Caco-2 (cell line): Measurements from ENCODE around the gene TUBGCP6. TPM values are rescaled to one million over a fixed set of nuclear protein-coding genes. Genes with fewer than 3 reads are reported as not detected.

Source experiments
- BruUV-seq: library from RNA; stranded (reverse); fragments of 400-500 nt; replicated peaks from 2 replicates; lab custom pipeline; 2021; lab: Mats Ljungman, UMichigan
- CTCF ChIA-PET: fragments of 300-600 bp; sonication (Branson Sonifier 250); formaldehyde crosslinking; loops from one replicate; lab custom pipeline; 2022; ENCODE audit warnings: antibody characterized with exemption; lab: Charles Lee
- POLR2A ChIA-PET: fragments of 300-600 bp; sonication (Branson Sonifier 250); formaldehyde crosslinking; loops from one replicate; lab custom pipeline; 2022; ENCODE audit warnings: antibody characterized with exemption; lab: Charles Lee
- DNase-seq, 2 experiments: peaks; one replicate each; pipeline versions ENCODE4 v3.0.0 to v3.0.0-alpha.2; 2020 to 2022
- H3K27me3 ChIP-seq: replicated peaks from 2 replicates; pipeline ENCODE4 v1.6.0; 2011; ENCODE audit warnings: low read length; ENCODE audit not compliant: control insufficient read depth, insufficient read depth
- H3K36me3 ChIP-seq: 2 replicates; pipeline ENCODE4 v1.5.1; 2011; ENCODE audit warnings: low read length; ENCODE audit not compliant: control insufficient read depth, insufficient read depth
- H3K4me1 ChIP-seq: fragments of 250-450 bp; sonication (Bioruptor Pico); 2 replicates; pipeline ENCODE4 v1.5.1; 2020; ENCODE audit warnings: mild to moderate bottlenecking
- H3K4me3 ChIP-seq: 2 replicates; pipeline ENCODE4 v1.5.1; 2011; ENCODE audit warnings: low read depth, mild to moderate bottlenecking, control low read depth, low read length
- H3K9me3 ChIP-seq: fragments of 250-450 bp; sonication (Bioruptor Pico); 2 replicates; pipeline ENCODE4 v1.5.1; 2020; ENCODE audit warnings: mild to moderate bottlenecking, moderate library complexity
- H3K27ac Mint-ChIP-seq: one replicate; pipeline ENCODE4 v1.8.0; 2022; ENCODE audit warnings: mixed read lengths; ENCODE audit not compliant: unreplicated experiment
- H3K27me3 Mint-ChIP-seq: one replicate; pipeline ENCODE4 v1.8.0; 2022; ENCODE audit warnings: mixed read lengths; ENCODE audit not compliant: insufficient read depth, unreplicated experiment
- H3K36me3 Mint-ChIP-seq: one replicate; pipeline ENCODE4 v1.8.0; 2022; ENCODE audit warnings: mild to moderate bottlenecking, mixed read lengths; ENCODE audit not compliant: insufficient read depth, unreplicated experiment
- H3K4me1 Mint-ChIP-seq: one replicate; pipeline ENCODE4 v1.8.0; 2022; ENCODE audit warnings: low read depth, mixed read lengths; ENCODE audit not compliant: unreplicated experiment
- H3K4me3 Mint-ChIP-seq: one replicate; pipeline ENCODE4 v1.8.0; 2022; ENCODE audit warnings: mild to moderate bottlenecking, moderate library complexity, mixed read lengths; ENCODE audit not compliant: unreplicated experiment
- H3K9me3 Mint-ChIP-seq: one replicate; pipeline ENCODE4 v1.8.0; 2022; ENCODE audit warnings: mixed read lengths; ENCODE audit not compliant: unreplicated experiment
- intact Hi-C: fragments of 100-400 bp; cut with micrococcal nuclease; formaldehyde crosslinking; loops from one replicate; pipeline ENCODE4 v1.10.0; 2022; ENCODE audit not compliant: unreplicated experiment
- total RNA-seq: library from RNA; stranded (reverse); gene quantifications from 2 replicates; pipeline ENCODE4 v1.2.3, GENCODE V29; 2022
- TF ChIP-seq, protein P1 (sequence below), 2 experiments: fragments of 200-600 bp in 1 of 2; IDR thresholded peaks; 1 replicate in 1 of 2; 2 replicates in 1 of 2; pipeline versions ENCODE4 v1.5.1 to v1.8.0; 2011 to 2022; ENCODE audit warnings: antibody characterized with exemption in 1 of 2, control low read depth in 1 of 2, inconsistent platforms in 1 of 2, low read depth in 1 of 2, low read length in 1 of 2, mild to moderate bottlenecking in 1 of 2, moderate library complexity in 1 of 2; ENCODE audit not compliant: insufficient read depth in 1 of 2, severe bottlenecking in 1 of 2, unreplicated experiment in 1 of 2

Gene TUBGCP6
- total RNA-seq, 1 experiment from 2014 or later: 29.3 TPM

DNA sequence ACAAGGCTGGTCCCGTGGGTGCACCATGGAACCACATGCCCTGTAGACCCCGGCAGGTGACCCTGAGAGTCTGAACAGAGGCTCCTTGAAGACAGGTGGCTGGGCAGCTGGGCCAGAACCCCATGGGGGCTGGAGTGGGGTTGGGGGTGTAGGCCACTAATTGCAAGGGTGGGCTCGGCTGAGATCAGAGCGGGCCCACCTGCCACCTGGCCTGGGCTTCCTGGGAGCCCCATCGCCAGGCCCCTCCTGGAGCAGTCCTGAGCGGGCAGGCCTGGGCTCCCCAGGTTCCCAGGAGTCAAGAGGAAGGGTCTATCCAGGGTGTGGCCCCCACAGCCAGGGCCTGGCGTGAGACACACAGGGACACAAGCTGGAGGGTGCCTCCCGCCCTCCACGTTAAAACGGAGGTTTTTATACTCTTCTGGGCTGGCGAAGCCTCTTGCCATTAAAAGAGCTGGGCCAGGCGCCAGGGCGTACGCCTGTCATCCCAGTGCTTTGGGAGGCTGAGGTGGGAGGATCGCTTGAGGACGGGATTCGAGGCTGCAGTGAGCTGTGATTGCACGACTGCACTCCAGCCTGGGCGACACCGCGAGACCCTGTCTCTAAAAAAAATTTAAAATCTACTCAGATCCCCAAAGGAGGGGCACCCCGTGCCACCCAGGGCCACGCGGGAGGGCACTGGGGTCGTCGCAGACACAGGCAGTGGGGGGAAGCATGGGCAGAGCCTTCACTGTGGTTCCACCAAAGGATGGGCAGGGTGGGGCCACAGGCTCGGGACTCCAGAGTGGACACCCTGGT is 63.9 kb downstream of the TUBGCP6 start:
- ChIA-PET CTCF (no interaction called here), POLR2A (no interaction called here)
- Histone ChIP-seq H3K9me3 (no peaks in the 10 kb centered on the region), H3K27me3 (no peaks in the 10 kb centered on the region), H3K4me1 (peaks cover 11% of the 10 kb centered on the region; the same call in 1 of the 2 replicates), H3K4me3 (no peak overlapping the region), H3K36me3 (no peaks in the 10 kb centered on the region)
- no peaks in the 10 kb centered on the region for H3K27me3 Mint-ChIP-seq
- no TSS peak for BruUV-seq
- peaks cover 7% of the 10 kb centered on the region for H3K4me1 Mint-ChIP-seq
- H3K9me3 Mint-ChIP-seq: no peaks in the 10 kb centered on the region
- TF ChIP-seq, protein P1, sequence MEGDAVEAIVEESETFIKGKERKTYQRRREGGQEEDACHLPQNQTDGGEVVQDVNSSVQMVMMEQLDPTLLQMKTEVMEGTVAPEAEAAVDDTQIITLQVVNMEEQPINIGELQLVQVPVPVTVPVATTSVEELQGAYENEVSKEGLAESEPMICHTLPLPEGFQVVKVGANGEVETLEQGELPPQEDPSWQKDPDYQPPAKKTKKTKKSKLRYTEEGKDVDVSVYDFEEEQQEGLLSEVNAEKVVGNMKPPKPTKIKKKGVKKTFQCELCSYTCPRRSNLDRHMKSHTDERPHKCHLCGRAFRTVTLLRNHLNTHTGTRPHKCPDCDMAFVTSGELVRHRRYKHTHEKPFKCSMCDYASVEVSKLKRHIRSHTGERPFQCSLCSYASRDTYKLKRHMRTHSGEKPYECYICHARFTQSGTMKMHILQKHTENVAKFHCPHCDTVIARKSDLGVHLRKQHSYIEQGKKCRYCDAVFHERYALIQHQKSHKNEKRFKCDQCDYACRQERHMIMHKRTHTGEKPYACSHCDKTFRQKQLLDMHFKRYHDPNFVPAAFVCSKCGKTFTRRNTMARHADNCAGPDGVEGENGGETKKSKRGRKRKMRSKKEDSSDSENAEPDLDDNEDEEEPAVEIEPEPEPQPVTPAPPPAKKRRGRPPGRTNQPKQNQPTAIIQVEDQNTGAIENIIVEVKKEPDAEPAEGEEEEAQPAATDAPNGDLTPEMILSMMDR (IDR thresholded peaks at IDR 0.05; ENCODE audit: insufficient read depth in 1 of 2, low read depth in 1 of 2, low read length in 1 of 2, severe bottlenecking in 1 of 2, unreplicated experiment in 1 of 2): no peak
- no peaks in the 10 kb centered on the region for H3K36me3 Mint-ChIP-seq
- intact Hi-C loops: no loop called here
- DNase-seq: no peak
- H3K27ac Mint-ChIP-seq: no peak overlapping the region
- no peak overlapping the region for H3K4me3 Mint-ChIP-seq

DNA sequence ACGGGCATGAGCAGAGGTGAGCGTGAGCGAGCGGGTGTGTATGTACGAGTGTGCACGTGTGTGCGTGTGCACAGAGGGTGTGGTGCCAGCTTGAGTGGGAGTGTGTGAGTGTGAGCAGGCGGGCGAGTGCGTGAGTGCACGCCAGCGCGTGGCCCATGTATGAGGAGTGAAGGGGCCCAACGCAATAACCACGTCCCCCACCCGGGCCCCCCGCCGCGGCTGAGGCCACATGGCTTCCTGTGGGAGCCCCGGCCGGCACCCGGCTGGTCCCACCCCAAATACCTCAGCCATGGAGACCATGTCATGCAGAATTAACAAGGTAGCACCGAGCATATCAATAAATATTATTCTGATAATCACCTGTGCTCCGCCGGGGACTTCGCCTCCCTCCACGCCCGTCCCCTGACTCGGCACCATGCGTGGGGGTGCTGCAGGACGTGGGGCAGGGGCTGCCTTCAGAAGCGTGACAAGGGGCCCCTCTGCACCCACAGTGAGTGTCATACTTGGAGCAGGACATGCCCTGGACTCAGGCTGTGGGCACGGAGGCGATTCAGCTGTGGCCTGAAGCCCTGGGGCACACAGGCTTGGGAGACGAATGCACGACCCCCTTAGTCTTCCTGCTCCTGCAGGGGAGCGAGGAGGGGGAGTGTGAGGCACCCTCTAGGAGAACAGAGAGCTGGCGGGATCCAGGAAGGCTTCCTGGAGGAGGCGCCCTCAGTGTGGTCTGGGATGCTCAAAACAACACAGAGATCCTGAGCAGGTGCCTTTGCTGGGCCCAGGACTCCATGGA is 64.7 kb downstream of the TUBGCP6 start:
- H3K27me3 ChIP-seq: no peaks in the 10 kb centered on the region
- Mint-ChIP-seq H3K27ac (no peak overlapping the region), H3K36me3 (no peaks in the 10 kb centered on the region), H3K9me3 (no peaks in the 10 kb centered on the region), H3K27me3 (no peaks in the 10 kb centered on the region), H3K4me3 (no peak overlapping the region), H3K4me1 (peaks cover 7% of the 10 kb centered on the region)
- ChIA-PET POLR2A (no interaction called here), CTCF (interaction anchor here (0.6 kb wide), 1 partner anchor 38 kb away, joined by 3 read pairs; no protein-coding TSS in a partner anchor)
- TF ChIP-seq, protein P1 (IDR thresholded peaks at IDR 0.05; ENCODE audit: insufficient read depth in 1 of 2, low read depth in 1 of 2, low read length in 1 of 2, severe bottlenecking in 1 of 2, unreplicated experiment in 1 of 2): no peak
- no peaks in the 10 kb centered on the region for H3K9me3 ChIP-seq
- no TSS peak for BruUV-seq
- H3K36me3 ChIP-seq: no peaks in the 10 kb centered on the region
- intact Hi-C loops: no loop called here
- no peak overlapping the region for H3K4me3 ChIP-seq
- peaks cover 8% of the 10 kb centered on the region; the same call in 1 of the 2 replicates for H3K4me1 ChIP-seq
- DNase-seq: no peak
